Transverse colon (tissue), 4 donors: ENCODE data around the gene CAMTA1. TPM values are rescaled to one million over a fixed set of nuclear protein-coding genes. Genes with fewer than 3 reads are reported as not detected.

ENCODE experiments used
- DNase-seq: peaks from one replicate; pipeline ENCODE4 v3.0.0-alpha.2; 2019
- H3K27ac ChIP-seq, 4 donors: fragments of 200-600 bp; sonication (generic); 2 replicates each; pipeline ENCODE4 v1.5.1; 2016 to 2018; ENCODE audit warnings: inconsistent platforms in 4 of 4
- H3K27me3 ChIP-seq: fragments of 200-600 bp; sonication (generic); 2 replicates; pipeline ENCODE4 v1.5.1; 2017; ENCODE audit warnings: inconsistent platforms
- H3K36me3 ChIP-seq, 4 donors: fragments of 200-600 bp; sonication (generic); 2 replicates each; pipeline ENCODE4 v1.5.1; 2017 to 2019; ENCODE audit warnings: inconsistent platforms in 4 of 4
- H3K4me1 ChIP-seq, 4 donors: fragments of 200-600 bp; sonication (generic); 2 replicates each; pipeline ENCODE4 v1.5.1; 2017 to 2020; ENCODE audit warnings: inconsistent platforms in 4 of 4
- H3K4me3 ChIP-seq, 4 donors: fragments of 200-600 bp; sonication (generic); 1 replicate in 1 of 4; 2 replicates in 3 of 4; pipeline versions ENCODE4 v1.5.1 to v1.6.1; 2017 to 2019; ENCODE audit warnings: inconsistent platforms in 4 of 4
- H3K9me3 ChIP-seq, 2 donors: fragments of 200-600 bp; sonication (generic); 2 replicates each; pipeline ENCODE4 v1.5.1; 2017 to 2019; ENCODE audit warnings: inconsistent platforms in 2 of 2
- CTCF ChIP-seq, 5 experiments: fragments of 200-600 bp in 3 of 5; fragments of 450-650 bp in 2 of 5; sonication (generic) in 3 of 5; IDR thresholded peaks; 1 replicate in 2 of 5; 2 replicates in 3 of 5; pipeline ENCODE4 v1.5.1; 2016 to 2017; ENCODE audit warnings: antibody characterized with exemption in 5 of 5, inconsistent platforms in 3 of 5, mild to moderate bottlenecking in 2 of 5, moderate library complexity in 1 of 5
- EP300 ChIP-seq: sonication (generic); formaldehyde crosslinking; IDR thresholded peaks from one replicate; pipeline ENCODE4 v1.6.1; 2017; ENCODE audit warnings: antibody characterized with exemption, low read depth
- POLR2A ChIP-seq: fragments of 450-650 bp; IDR thresholded peaks from one replicate; pipeline ENCODE4 v1.6.1; 2016; ENCODE audit warnings: antibody characterized with exemption, mild to moderate bottlenecking, moderate library complexity
- POLR2AphosphoS5 ChIP-seq, 3 donors: sonication (generic); formaldehyde crosslinking; IDR thresholded peaks; one replicate each; pipeline ENCODE4 v1.6.1; 2016; ENCODE audit warnings: antibody characterized with exemption in 3 of 3
- WGBS, 2 donors: methylation state at CpG; one replicate each; pipeline ENCODE4 v1.1.5; 2018; ENCODE audit warnings: low coverage in 1 of 2; 5-methylcytosine and 5-hydroxymethylcytosine counted together
- in situ Hi-C, 4 donors: fragments of 200-750 bp; cut with MboI; loops; one replicate each; pipeline versions ENCODE4 v1.15.0 to v1.15.1; 2017; ENCODE audit warnings: low sequenced_read_pairs in 3 of 4, low pct_ligation_motif_present in 1 of 4, low pct_unique_long_range_greater_than_20kb in 1 of 4
- intact Hi-C: fragments of 100-400 bp; cut with DNase I; formaldehyde crosslinking; loops from one replicate; pipeline ENCODE4 v1.15.1; 2023; ENCODE audit warnings: low total_unique reads
- total RNA-seq, 4 donors: library from RNA; depleted of rRNA; stranded (reverse); fragments of >200 nt; gene quantifications; one replicate each; pipeline ENCODE4 v1.1.0, GENCODE V29; 2016

Gene CAMTA1
- total RNA-seq, 4 donors from 2014 or later = 93.8 to 268 (median 130) TPM

DNA sequence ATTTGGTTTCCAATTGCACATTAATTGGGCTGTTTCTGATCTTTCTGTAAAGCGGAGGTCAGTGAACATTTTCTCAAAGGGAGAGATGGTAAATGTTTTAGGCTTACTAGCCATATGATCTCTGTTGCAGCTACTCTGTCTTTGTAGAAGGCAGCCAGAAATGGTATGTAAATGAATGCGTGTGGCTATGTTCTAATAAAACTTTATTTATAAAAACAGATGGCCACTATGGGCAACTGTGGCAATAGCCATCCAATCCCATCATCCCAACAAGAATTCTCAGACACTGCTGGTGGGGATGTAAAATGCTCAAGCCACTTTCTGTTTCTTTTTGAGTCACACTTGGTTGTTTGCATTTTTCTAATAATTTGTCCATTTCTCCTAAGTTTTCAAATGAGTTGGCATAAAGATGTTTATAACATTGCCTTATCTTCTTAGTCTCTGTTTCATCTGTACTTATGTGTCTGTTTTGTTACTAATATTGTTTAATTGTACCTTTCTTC is 537.1 kb downstream of the CAMTA1 start:
- WGBS, 2 donors = 96 to 100% methylated on average over 2 of the region's 2 CpGs
- Histone ChIP-seq H3K36me3 (no peaks in the 10 kb centered on the region), H3K4me3 (no peak overlapping the region), H3K27ac (no peak overlapping the region), H3K4me1 (no peaks in the 10 kb centered on the region), H3K9me3 (no peaks in the 10 kb centered on the region), H3K27me3 (no peaks in the 10 kb centered on the region)
- in situ Hi-C loops = no loop called here
- no peak for DNase-seq
- intact Hi-C loops = no loop called here
- TF ChIP-seq EP300 = no peak

DNA sequence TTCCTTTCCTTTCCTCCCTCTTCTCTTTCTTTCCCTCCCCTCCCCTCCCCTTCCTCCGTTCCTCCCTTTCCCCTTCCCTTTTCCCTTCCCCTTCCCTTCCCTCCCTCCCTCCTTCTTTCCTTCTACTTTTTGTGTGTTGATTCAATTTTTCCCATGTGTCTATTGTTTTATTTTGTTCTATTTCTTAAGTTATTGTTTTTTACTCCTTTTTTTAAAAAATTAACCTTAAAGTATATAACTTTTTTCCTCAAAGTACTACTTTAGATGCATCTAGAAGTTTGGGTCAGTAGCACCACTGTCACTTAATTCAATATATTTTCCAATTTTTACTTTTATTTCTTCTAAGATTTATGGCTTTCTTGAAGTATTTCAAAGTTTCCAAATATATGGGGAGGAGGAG is 537.7 kb downstream of the CAMTA1 start:
- H3K27me3 ChIP-seq = no peaks in the 10 kb centered on the region
- intact Hi-C loops (no loop called here), in situ Hi-C loops (no loop called here)
- H3K36me3 ChIP-seq = no peaks in the 10 kb centered on the region
- H3K4me3 ChIP-seq = no peak overlapping the region
- no peak for DNase-seq
- no peak overlapping the region for H3K27ac ChIP-seq
- TF ChIP-seq CTCF (IDR thresholded peaks at IDR 0.05) = no peak
- no peak for TF ChIP-seq POLR2AphosphoS5 (IDR thresholded peaks at IDR 0.05)
- TF ChIP-seq POLR2A = no peak
- TF ChIP-seq EP300 = no peak
- 38% methylated on average over 1 of the region's 1 CpG; no CpG with 5 or more reads in 1 of the 2 donors for WGBS, 2 donors
- no peaks in the 10 kb centered on the region for H3K4me1 ChIP-seq
- H3K9me3 ChIP-seq = no peaks in the 10 kb centered on the region

GRCh38 chr1:7325254-7325653 is 540.0 kb downstream of the CAMTA1 start:
- Histone ChIP-seq H3K36me3 (no peaks in the 10 kb centered on the region), H3K9me3 (no peaks in the 10 kb centered on the region), H3K27ac (no peak overlapping the region), H3K4me3 (no peak overlapping the region), H3K4me1 (no peaks in the 10 kb centered on the region), H3K27me3 (no peaks in the 10 kb centered on the region)
- 78% methylated on average over 3 of the region's 3 CpGs; no CpG with 5 or more reads in 1 of the 2 donors for WGBS, 2 donors
- TF ChIP-seq CTCF (IDR thresholded peaks at IDR 0.05) = no peak
- no peak for TF ChIP-seq POLR2AphosphoS5 (IDR thresholded peaks at IDR 0.05)
- TF ChIP-seq EP300 = no peak
- TF ChIP-seq POLR2A = no peak
- DNase-seq = no peak
- intact Hi-C loops = no loop called here
- in situ Hi-C loops = no loop called here

- H3K4me3 ChIP-seq = no peak overlapping the region
- H3K27ac ChIP-seq = no peak overlapping the region
- WGBS, 2 donors = 45 to 48% methylated on average over 2 of the region's 2 CpGs
- no peak for TF ChIP-seq CTCF (IDR thresholded peaks at IDR 0.05)
- no peak for TF ChIP-seq POLR2AphosphoS5 (IDR thresholded peaks at IDR 0.05)
- TF ChIP-seq EP300 = no peak
- no peak for TF ChIP-seq POLR2A
- no peaks in the 10 kb centered on the region for H3K36me3 ChIP-seq
- H3K27me3 ChIP-seq = no peaks in the 10 kb centered on the region
- H3K4me1 ChIP-seq = no peaks in the 10 kb centered on the region
- in situ Hi-C loops (no loop called here), intact Hi-C loops (no loop called here)
- no peak for DNase-seq
- H3K9me3 ChIP-seq = no peaks in the 10 kb centered on the region
Observed at GRCh38 chr1:7326366-7326765, 541.1 kb downstream of the CAMTA1 start.

GRCh38 chr1:7327849-7328248 is 542.6 kb downstream of the CAMTA1 start:
- no peaks in the 10 kb centered on the region for H3K36me3 ChIP-seq
- no peak overlapping the region for H3K4me3 ChIP-seq
- no peak overlapping the region for H3K27ac ChIP-seq
- H3K9me3 ChIP-seq = no peaks in the 10 kb centered on the region
- no peak for DNase-seq
- no peaks in the 10 kb centered on the region for H3K27me3 ChIP-seq
- in situ Hi-C loops = no loop called here
- no peaks in the 10 kb centered on the region for H3K4me1 ChIP-seq
- intact Hi-C loops = no loop called here
- TF ChIP-seq EP300 (no peak), POLR2A (no peak), POLR2AphosphoS5 (IDR thresholded peaks at IDR 0.05) (no peak), CTCF (IDR thresholded peaks at IDR 0.05) (no peak)
- 50 to 62% methylated on average over 1 to 3 of the region's 3 CpGs for WGBS, 2 donors
